Mucosa of rectum (tissue), 2 donors: Measurements from ENCODE around the gene KCNIP3.
A peak's percentile ranks its signal among the peaks of the same experiment; 100 is the strongest.
"Not testable (repeated sequence)": the region's sequence is repeated elsewhere in the genome, so short reads cannot be mapped to it uniquely, and the experiment has no call there.

ENCODE experiments used
- H3K27ac ChIP-seq, 2 donors: one replicate each; pipeline ENCODE4 v1.7.0; 2013; ENCODE audit warnings: inconsistent platforms in 2 of 2, low read depth in 2 of 2, low read length in 2 of 2
- H3K27me3 ChIP-seq, 2 donors: one replicate each; pipeline ENCODE4 v1.7.0; 2013; ENCODE audit warnings: low read length in 2 of 2; ENCODE audit not compliant: control insufficient read depth in 2 of 2, insufficient read depth in 2 of 2
- H3K36me3 ChIP-seq, 2 donors: one replicate each; pipeline ENCODE4 v1.7.0; 2013; ENCODE audit warnings: low read length in 2 of 2; ENCODE audit not compliant: control insufficient read depth in 2 of 2, insufficient read depth in 2 of 2
- H3K4me1 ChIP-seq, 2 donors: one replicate each; pipeline ENCODE4 v1.7.0; 2013; ENCODE audit warnings: low read length in 2 of 2, mild to moderate bottlenecking in 1 of 2; ENCODE audit not compliant: control insufficient read depth in 2 of 2, insufficient read depth in 2 of 2
- H3K4me3 ChIP-seq, 2 donors: one replicate each; pipeline ENCODE4 v1.7.0; 2013; ENCODE audit warnings: low read length in 2 of 2
- H3K9ac ChIP-seq, 2 donors: one replicate each; pipeline ENCODE4 v1.7.0; 2013; ENCODE audit warnings: low read length in 2 of 2, low read depth in 1 of 2, mild to moderate bottlenecking in 1 of 2
- H3K9me3 ChIP-seq, 2 donors: one replicate each; pipeline ENCODE4 v1.7.0; 2013; ENCODE audit warnings: low read length in 2 of 2; ENCODE audit not compliant: control insufficient read depth in 2 of 2
- donor health status: healthy.
- donor health status: Normal muscosa, but diverticular disease.

KCNIP3 gene

GRCh38 chr2:95390272-95390880 is 93.2 kb downstream of the KCNIP3 start:
- Histone ChIP-seq H3K27me3 (no peaks in the 10 kb centered on the region), H3K4me1 (peaks cover 6 to 17% of the 10 kb centered on the region in 2 donors), H3K36me3 (no peaks in the 10 kb centered on the region), H3K9ac (peak overlapping the region; percentile 6 to 39), H3K9me3 (no peaks in the 10 kb centered on the region), H3K27ac (peak overlapping the region; percentile 64 to 85), H3K4me3 (peak overlapping the region in 1 of 2 donors; percentile 14)

GRCh38 chr2:95390881-95391321 is 93.8 kb downstream of the KCNIP3 start:
- peak overlapping the region in 1 of 2 donors; percentile 85 for H3K27ac ChIP-seq

GRCh38 chr2:95391641-95392310 is 94.6 kb downstream of the KCNIP3 start:
- Histone ChIP-seq H3K27ac (no peak overlapping the region), H3K36me3 (no peaks in the 10 kb centered on the region), H3K27me3 (no peaks in the 10 kb centered on the region), H3K4me1 (peaks cover 6 to 17% of the 10 kb centered on the region in 2 donors), H3K9ac (no peak overlapping the region), H3K4me3 (no peak overlapping the region), H3K9me3 (no peaks in the 10 kb centered on the region)

More at GRCh38 chr2:95390881-95391321, 93.8 kb downstream of the KCNIP3 start:
- H3K9me3 ChIP-seq, result no peaks in the 10 kb centered on the region
- no peaks in the 10 kb centered on the region for H3K36me3 ChIP-seq
- H3K4me1 ChIP-seq, result peaks cover 6 to 17% of the 10 kb centered on the region in 2 donors
- no peaks in the 10 kb centered on the region for H3K27me3 ChIP-seq
- no peak overlapping the region for H3K9ac ChIP-seq
- no peak overlapping the region for H3K4me3 ChIP-seq

GRCh38 chr2:95392320-95392719 is 95.2 kb downstream of the KCNIP3 start:
- no peaks in the 10 kb centered on the region for H3K27me3 ChIP-seq
- H3K36me3 ChIP-seq, result no peaks in the 10 kb centered on the region
- H3K9ac ChIP-seq, result no peak overlapping the region
- H3K9me3 ChIP-seq, result no peaks in the 10 kb centered on the region
- H3K4me3 ChIP-seq, result no peak overlapping the region
- H3K27ac ChIP-seq, result no peak overlapping the region
- peaks cover 6 to 17% of the 10 kb centered on the region in 2 donors for H3K4me1 ChIP-seq

GRCh38 chr2:95392730-95393455 is 95.7 kb downstream of the KCNIP3 start:
- Histone ChIP-seq H3K4me3 (no peak overlapping the region), H3K27me3 (no peaks in the 10 kb centered on the region), H3K4me1 (peaks cover 6 to 17% of the 10 kb centered on the region in 2 donors), H3K9ac (no peak overlapping the region), H3K36me3 (no peaks in the 10 kb centered on the region), H3K9me3 (no peaks in the 10 kb centered on the region), H3K27ac (no peak overlapping the region)

GRCh38 chr2:95393901-95394300 is 96.8 kb downstream of the KCNIP3 start:
- H3K27me3 ChIP-seq, result no peaks in the 10 kb centered on the region
- no peaks in the 10 kb centered on the region for H3K36me3 ChIP-seq
- H3K9ac ChIP-seq, result no peak overlapping the region
- H3K4me1 ChIP-seq, result peaks cover 6 to 17% of the 10 kb centered on the region in 2 donors
- no peak overlapping the region for H3K27ac ChIP-seq
- no peak overlapping the region for H3K4me3 ChIP-seq
- H3K9me3 ChIP-seq, result no peaks in the 10 kb centered on the region

GRCh38 chr2:95399061-95399460 is 101.9 kb downstream of the KCNIP3 start:
- H3K27ac ChIP-seq, result no peak overlapping the region
- H3K9ac ChIP-seq, result no peak overlapping the region
- no peaks in the 10 kb centered on the region for H3K27me3 ChIP-seq
- H3K36me3 ChIP-seq, result no peaks in the 10 kb centered on the region
- peaks cover 15 to 17% of the 10 kb centered on the region in 2 donors for H3K4me1 ChIP-seq
- H3K4me3 ChIP-seq, result no peak overlapping the region
- H3K9me3 ChIP-seq, result no peaks in the 10 kb centered on the region

GRCh38 chr2:95401480-95401879 is 104.3 kb downstream of the KCNIP3 start:
- no peaks in the 10 kb centered on the region for H3K27me3 ChIP-seq
- H3K4me3 ChIP-seq, result peak overlapping the region; percentile 92 to 93
- peak overlapping the region; percentile 87 to 97 for H3K9ac ChIP-seq

GRCh38 chr2:95402004-95402369 is 104.8 kb downstream of the KCNIP3 start:
- H3K9me3 ChIP-seq, H3K27me3 ChIP-seq, H3K36me3 ChIP-seq: not testable (repeated sequence)
- H3K27ac ChIP-seq, result peak overlapping the region; percentile 82 to 84
- H3K9ac ChIP-seq, result peak overlapping the region; percentile 87 to 97
- H3K4me1 ChIP-seq, result peaks cover 15 to 17% of the 10 kb centered on the region in 2 donors
- H3K4me3 ChIP-seq, result peak overlapping the region; percentile 92 to 93

More at GRCh38 chr2:95401480-95401879, 104.3 kb downstream of the KCNIP3 start:
- Histone ChIP-seq H3K9me3 (no peaks in the 10 kb centered on the region), H3K4me1 (peaks cover 15 to 17% of the 10 kb centered on the region in 2 donors), H3K27ac (no peak overlapping the region), H3K36me3 (no peaks in the 10 kb centered on the region)
